ENCODE results near the gene ZP2. TPM values are rescaled to one million over a fixed set of nuclear protein-coding genes. Genes with fewer than 3 reads are reported as not detected.
"Not testable (repeated sequence)": the region's sequence is repeated elsewhere in the genome, so short reads cannot be mapped to it uniquely, and the experiment has no call there.

The ZP2 gene
- not detected in 2 replicates for total RNA-seq
- not detected for polyA plus RNA-seq (2012)

DNA sequence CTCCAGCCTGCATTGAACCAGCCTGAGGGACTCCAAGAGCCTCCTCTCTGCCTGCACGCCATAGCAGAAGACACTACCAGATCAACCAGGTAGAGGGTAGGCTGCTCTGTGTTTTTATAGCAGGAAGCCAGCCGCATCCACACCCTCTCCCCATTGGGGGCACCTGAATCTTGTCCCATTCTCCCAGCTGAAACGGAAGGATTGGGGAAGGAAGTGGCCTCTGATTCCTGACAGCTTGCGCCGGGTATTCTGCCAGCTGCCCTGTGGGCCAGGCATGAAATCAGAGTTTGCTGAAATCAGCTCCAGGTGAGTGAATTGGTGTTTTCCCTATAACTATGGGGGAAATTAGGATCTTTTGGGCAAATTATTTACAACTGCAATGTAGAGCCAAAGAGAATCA, at the start of gene ZP2:
Gene ZP2 (minus strand): TSS at position 89 of the 400 bp plus-strand sequence. CDS start 27 bp downstream, at position 62.
- no peak for DNase-seq (ENCODE audit: low read depth)

DNA sequence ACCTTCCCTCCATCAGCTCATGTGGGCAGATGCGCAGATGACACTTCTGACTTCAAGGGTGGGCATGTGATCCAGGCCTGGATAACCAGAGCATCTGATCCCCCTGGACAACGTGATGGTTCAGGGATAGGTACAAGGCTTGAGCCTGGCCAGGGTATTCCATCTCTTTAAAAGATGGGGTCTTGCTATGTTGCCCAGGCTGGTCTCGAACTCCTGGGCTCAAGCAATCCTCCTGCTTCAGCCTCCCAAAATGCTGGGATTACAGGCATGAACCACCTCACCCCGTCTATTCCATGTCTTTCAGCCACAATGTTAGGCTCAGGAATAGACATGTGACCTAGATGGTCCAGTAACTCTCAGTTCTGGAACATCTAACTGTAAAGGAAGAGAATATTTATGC, 45.9 kb upstream of the ZP2 start:
- DNase-seq (ENCODE audit: low read depth): no peak

DNA sequence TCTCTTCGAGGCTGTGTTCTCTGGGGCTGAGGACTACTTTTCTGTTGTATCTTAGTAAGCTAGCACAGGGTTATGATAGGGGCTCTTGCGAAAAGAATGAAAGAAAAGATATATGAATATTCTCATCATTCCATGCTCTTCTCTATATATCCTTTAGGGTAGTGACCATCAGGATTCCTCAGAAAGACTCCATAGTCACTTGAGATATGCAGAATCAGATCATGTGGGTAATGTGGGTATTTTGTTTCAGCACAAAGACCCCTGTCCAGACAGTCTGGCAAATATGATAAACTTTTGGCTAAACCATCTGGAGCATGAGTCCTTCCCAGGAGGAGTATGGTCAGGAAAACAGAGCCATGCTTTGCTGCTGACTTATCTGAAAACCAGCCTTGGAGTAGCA, 45.3 kb upstream of the ZP2 start:
- DNase-seq (ENCODE audit: low read depth): no peak

DNA sequence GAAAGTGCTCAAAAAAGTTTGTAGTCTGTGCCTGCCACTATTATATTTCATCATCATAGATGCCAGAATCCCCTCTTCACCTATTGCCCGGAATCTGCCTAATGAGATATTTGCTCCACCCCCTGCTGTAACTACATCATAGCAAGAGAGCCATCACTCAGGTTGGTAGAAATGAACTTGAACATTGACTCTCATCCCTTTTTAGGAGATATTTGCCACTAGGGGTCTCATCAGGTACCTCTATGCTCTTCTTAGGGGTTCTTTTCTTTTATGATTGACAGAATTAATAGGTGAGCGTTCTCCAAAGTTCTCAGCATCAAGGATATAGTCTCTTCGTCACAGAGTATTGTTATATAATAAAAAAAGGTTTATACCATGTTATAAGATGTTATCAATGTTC, 42.1 kb upstream of the ZP2 start:
- no peak for DNase-seq (ENCODE audit: low read depth)

DNA sequence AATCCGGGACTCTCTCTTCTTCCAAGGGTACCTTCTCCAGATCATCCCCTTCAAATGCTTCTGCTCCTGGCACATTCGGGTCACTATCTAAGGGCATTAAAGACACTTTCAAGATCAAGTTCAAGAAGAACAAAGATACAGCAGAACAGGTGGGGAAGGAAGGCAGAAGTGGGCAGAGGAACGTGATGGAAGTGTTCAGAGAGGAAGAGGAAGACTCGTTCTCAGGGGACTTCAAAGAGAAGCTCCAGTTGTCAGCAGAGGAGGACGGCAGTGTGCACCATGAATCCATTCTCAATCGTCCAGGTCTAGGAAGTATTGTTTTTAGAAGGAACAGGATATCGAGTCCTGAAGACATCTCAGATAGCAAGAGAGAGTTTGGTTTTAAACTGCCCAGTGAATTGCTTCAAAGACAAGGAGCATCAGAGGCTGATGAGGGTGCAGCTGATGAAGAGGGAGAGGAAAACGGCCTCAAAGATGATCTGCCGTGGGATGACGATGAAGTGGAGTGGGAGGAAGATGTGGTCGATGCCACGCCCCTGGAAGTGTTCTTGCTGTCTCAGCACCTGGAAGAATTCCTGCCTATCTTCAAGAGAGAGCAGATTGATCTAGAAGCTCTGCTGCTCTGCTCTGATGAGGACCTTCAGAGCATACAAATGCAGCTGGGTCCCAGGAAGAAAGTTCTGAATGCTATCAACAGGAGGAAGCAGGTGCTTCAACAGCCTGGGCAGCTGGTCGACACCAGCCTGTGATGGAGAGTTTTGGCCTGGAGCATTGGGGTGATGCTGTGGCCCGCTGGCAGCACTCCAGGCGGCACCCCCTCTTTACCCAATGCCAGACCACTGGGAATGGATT, 38.9 kb upstream of the ZP2 start:
- DNase-seq (ENCODE audit: low read depth): no peak

DNA sequence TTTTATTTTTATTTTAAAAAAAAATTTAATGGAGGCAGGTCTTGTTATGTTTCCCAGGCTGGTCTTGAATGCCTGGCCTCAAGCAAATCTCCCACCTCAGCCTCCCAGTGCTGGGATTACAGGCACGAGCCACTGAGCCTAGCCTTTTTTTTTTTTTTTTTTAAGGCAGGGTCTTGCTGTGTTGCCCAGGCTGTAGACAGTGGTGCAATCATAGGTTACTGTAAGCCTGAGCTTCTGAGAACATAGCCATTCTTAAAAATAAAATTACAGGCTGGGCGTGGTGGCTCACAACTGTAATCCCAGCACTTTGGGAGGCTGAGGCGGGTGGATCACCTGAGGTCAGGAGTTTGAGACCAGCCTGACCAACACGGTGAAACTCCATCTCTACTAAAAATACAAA, 36.8 kb upstream of the ZP2 start:
- DNase-seq (ENCODE audit: low read depth): not testable (repeated sequence)

DNA sequence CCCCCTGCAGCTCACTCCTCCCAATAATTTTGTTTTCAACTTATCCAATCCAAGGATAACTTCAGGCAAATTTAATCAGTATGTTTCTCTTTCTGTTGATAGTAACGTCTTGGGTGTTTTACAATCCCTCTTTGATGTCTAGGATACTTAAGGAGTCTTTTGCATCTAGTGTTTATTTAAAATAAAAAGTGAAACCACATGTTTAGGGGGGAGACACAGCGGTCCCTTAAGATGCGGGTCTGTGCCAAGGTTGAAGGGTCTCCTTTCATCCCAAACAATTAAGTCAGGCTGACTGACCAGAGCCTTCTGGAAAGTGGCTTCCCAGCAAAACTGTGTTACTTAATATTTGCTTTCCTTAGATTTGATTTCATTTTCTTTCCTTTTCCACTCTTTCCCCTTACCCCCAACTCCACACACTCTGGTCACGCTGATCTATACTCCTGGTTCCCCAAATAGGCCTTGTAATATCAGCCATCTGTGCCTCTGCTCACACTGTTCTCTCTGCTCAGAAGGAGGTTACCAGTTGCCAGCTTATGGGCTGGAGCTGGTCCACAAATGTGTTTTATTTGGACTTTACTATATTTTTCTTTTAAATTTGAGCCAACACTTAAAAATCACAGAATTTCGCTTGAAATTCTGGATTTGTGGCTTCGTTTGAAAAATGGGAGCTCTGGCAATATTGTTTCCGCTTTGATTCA, 33.3 kb upstream of the ZP2 start:
- no peak for DNase-seq (ENCODE audit: low read depth)

DNA sequence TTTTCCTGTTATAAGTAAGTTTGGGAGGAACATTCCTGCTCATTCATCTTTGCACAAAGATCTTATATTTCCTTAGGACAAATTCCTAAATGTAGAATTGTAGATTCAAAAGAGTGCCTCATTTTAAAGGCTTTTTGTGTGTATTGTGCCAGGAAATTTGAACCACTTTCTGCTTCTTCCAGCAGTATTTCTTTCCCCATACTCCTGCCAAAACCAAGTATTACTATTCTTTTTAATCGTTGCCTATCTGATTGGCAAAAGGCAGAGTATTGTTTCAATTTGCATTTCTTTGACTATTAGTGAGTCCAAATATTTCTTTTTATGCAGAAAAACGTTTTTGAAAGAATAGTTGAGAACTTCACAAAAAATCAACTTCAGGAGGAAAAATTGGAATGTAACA, 31.4 kb upstream of the ZP2 start:
- DNase-seq (ENCODE audit: low read depth): no peak

DNA sequence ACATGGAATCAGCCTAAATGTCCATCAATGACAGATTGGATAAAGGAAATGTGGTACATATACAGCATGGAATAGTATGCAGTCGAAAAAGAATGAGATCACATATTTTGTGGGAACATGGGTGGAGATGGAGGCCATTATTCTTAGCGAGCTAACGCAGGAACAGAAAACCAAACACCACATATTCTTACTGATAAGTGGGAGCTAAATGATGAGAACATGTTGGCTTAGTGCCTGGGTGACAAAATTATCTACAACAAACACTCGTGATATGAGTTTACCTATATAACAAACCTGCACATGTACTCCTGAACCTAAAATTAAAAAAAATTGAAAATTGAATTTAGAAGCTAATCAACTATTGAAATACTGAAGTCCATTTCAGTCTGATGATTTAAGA, 28.3 kb upstream of the ZP2 start:
- DNase-seq (ENCODE audit: low read depth): no peak

DNA sequence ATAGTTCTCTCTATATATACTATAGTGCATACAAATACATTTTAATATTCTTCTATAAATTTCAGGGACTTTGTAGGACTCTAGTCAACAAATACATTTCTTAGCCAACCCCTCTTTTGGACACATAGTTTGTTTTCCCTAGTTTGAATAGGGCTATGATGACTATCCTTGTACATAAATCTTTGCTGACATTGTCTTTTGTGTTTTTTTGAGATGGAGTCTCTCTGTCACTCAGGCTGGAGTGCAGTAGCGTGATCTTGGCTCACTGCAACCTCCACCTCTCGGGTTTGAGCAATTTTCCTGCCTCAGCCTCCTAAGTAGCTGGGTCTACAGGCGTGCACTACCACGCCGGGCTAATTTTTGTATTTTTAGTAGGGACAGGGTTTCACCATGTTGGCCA, 25.5 kb upstream of the ZP2 start:
- no peak for DNase-seq (ENCODE audit: low read depth)

DNA sequence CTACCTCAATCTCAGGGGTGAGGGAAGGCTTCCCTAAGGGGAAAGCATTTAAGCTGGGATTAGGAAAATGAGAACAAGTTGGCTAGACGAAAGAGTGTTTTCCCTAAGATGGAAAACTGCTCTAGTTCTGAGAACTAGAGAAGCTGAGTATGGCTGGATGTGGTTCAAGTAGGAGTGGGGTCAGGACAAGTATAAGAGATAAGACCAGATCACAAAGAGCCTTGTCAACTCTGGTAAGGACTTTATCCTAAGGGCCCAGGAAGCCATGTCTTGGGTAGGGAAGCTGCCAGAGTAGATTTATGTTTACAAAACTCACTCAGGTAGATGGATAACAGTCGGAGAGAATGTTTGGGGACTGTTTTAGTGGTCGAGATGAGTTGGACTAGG, 23.8 kb upstream of the ZP2 start:
- DNase-seq (ENCODE audit: low read depth): no peak

DNA sequence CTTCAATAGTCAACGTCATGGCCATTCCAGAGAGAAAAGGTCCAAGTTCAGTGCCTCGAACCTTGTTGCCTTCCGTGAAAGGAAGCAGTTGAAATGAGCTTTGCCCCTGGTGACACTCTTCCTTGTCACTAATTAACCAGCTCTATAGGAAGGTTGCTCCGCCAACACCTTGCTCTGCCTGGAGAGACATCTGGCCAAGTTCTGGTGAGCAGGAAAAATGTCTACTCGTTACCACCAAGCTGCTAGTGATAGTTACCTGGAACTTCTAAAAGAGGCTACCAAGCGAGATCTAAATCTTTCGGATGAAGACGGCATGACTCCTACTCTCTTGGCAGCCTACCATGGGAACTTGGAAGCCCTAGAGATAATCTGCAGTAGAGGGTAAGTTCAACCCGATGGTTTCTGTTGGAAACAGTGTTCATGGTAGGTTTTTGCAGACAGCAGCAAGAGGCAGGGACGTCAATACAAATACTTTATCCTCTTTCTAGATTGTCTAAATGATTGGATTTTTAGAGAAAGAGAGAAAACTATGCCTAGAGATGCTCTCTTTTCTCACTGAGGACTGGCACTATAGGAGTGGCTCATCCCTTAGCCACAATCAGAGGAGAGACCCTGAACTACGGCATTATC, 22.3 kb upstream of the ZP2 start, which contains the start of gene ANKS4B:
Gene ANKS4B (plus strand): TSS at position 179 of the 630 bp plus-strand sequence. CDS start 39 bp downstream, at position 218.
- no peak for DNase-seq (ENCODE audit: low read depth)

DNA sequence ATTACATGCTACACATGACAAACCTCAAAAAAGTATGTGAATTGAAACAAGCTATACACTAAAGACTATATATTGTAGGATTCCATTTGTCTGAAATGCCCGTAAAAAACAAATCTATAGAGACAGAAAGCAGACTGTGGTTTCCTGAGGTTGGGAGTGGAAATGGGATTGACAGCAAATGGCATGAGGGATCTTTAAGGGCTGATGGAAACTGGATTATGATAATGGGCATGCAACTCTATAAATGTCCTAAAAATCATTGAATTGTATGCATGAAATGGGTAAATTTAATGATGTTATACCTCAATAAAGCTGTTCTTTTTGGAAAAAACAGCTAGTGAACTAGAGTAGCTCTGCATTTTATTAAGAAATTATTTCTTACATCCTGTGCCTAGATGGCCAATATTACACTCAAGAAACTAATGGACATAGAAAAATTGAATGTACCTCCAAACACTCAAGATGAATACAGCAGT, 21.7 kb upstream of the ZP2 start:
- no peak for DNase-seq (ENCODE audit: low read depth)

DNA sequence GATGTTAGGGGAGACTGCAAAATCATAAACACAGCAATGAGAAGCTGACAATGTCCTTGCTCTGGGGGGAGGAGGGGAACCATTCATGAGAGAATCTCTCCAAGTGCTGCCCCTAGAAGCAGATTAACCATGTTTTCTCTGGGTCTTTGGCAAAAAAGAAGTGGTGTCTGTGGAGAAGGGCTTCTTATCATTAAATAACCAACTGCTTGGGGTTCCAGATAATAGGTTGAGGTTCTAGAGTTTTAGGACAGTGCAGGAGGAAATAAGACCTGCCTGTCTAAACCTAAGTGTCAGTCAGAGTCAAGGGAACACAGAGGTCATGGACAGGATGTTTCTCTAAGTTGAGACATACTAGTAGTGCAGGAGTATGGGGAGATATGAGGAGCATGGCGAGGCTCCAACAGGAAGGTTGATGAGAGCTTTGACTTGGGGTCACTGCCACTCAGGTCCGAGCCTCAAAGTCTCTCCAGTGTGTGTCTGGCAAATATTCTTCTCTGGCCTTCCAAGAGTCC, 17.0 kb upstream of the ZP2 start:
- DNase-seq (ENCODE audit: low read depth): no peak

DNA sequence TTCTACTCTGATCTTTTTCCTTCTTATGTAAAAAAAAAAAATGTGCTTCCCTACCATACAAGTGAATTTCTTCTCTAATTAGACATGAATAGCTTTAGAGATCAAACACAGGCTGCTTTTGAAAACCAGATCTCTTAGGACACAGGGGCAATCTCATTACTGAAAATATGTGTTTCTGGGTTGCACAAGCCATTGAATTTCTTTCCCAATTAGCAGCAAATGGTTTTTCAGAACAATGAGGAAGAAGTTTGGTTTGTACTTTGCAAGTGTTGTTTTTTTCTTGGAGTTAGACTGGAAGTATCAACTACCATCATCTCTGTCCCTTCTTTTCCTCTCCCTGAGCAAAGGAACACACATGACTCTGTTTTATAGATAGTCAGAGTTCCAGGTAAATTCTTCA, 16.5 kb upstream of the ZP2 start:
- DNase-seq (ENCODE audit: low read depth): no peak

DNA sequence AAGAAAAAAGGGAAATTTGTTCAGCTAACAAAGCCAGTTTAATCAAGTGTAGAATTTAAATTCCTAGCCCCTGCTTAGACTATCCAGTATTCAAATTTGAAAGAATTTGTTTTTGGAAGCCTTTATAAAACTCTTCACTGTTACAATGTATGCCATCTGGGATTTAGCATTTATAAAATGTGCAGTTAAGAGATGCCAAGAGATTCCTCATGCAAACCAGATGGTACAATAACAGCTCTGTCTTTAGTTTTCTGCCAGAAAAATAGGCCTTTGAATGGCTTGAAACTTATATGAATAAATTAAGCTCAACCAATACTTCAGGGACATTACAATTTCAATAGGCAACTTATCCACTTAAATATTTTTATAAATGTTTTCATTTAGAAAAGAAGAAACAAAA, 15.4 kb upstream of the ZP2 start:
- DNase-seq (ENCODE audit: low read depth): no peak

DNA sequence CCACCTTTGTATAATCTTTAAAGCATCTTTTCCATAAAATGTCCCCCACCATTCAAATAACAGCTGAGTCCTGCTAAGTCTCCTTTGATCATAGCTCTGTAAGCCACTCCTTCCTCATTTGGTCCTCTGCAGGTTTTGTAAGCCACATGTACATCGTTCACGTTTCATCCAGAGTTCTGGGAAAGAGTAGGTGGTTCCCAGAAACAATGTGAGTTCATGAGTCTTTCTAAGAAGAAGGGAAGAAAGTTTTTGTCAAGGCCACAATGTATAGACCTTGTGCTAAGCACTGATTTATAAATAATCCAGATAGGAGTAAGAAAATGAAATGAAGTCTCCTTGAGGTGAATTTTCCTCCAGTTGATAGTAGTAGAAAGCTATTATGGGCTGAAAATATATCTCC, 13.4 kb upstream of the ZP2 start:
- DNase-seq (ENCODE audit: low read depth): no peak

DNA sequence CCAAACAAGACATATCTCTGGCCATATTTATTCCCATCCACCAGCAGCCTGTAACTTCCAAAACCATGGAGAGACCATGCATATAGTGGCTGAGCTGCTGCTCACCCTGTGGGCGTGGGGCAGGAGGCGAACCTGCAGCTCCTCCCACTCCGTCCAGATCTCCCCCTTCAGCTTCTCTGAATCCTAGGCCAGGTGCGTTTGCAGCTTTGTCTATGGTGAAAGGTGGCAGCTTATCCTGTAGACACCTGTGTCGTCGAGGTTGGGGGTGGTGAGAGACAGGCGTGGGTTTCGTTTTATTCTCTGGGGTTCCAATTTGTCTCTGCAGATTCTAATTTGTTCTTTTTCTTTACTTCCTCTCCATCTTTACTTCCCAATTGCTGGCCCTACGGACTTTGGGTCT, 12.4 kb upstream of the ZP2 start:
- DNase-seq (ENCODE audit: low read depth): no peak

DNA sequence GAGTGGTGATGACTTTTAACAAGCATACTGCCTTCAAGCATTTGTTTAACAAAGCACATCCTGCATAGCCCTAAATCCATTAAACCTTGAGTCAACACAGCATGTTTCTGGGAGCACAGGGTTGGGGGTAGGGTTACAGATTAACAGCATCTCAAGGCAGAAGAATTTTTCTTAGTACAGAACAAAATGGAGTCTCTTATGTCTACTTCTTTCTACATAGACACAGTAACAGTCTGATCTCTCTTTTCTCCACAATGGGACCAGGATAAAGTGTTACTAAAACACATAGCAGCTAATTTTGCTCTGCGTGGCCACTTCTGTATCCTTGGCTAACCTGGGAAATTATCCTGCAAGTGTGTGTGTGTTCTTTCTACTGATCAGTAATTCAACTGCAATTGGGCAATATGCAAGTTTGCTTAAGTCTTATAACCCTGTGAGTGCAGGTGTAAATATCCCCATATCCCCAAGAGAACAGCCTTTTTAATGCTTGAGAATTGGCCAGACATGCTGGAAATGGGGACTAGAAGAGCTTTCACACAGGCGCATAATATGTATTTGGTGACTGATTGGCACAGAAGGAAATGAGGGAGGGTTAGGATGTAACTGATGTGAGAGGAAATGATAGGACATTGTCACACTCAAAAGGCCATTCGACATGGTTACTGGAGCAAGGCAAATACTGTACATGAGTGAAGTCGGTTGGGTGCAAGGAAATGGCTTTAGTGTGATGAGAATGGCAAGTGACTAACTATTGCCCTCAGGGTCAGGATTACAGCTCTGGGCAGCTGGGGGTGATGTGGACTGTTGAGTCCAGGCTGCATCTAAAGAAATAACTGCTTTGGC, 11.3 kb upstream of the ZP2 start:
- DNase-seq (ENCODE audit: low read depth): no peak

DNA sequence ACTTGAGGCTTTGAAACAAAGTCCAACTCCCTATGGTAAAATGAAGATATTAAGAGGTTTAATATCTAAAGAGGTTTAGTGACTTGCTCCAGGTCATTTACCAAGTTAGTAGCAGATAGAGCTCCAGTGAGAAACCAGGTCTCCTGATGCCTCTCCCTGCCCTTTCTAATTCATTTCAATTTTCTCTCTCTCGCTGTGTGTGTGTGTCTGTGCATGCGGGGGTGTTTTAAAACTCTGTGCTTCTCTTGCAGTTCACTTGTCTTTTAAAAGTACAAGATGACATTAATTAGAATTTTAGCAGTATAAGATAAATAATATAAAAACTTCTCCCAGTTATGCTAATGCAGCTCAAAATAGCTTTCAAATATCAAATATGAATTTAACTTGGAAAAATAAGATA, 8.2 kb upstream of the ZP2 start:
- DNase-seq (ENCODE audit: low read depth): no peak

DNA sequence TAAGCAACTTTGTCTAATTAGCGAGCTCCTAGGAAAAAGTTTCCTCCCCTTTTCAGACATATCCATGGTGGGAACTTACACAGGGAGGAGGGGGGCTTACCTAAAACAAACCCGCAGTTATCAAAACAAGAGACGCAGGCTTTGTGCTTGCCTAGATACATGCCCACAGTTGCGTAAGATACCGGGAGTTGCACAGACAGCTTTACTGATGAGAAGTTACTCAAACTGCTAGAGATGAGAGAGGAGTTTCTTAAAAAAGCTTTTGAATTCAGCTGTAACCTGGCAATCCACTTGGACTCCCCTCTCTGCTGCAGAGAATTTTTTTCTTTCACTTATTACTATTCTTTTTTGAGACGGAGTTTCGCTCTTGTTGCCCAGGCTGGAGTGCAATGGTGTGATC, 6.8 kb upstream of the ZP2 start:
- no peak for DNase-seq (ENCODE audit: low read depth)

Measured in myocyte (in vitro differentiated cells).